Activated naive CD4-positive, alpha-beta T cell treated with anti-CD3 and anti-CD28 coated beads, Interleukin-2, amount 50 U/mL, for 72 hours (primary cell): ENCODE data around the gene COL4A5. TPM values are rescaled to one million over a fixed set of nuclear protein-coding genes. Genes with fewer than 3 reads are reported as not detected.

Experiments
- total RNA-seq, 2 donors: library from RNA; stranded (reverse); gene quantifications; one replicate each; pipeline ENCODE4 v1.2.3, GENCODE V29; 2022

The COL4A5 gene
- total RNA-seq, 2 donors from 2014 or later, result not detected

Other genes starting within 250 kb of the COL4A5 start
- gene COL4A6, start 1.4 kb upstream of the COL4A5 start, total RNA-seq, result not detected